Liver (tissue), 9 donors: ENCODE measurements around the gene SLC66A2. TPM values are rescaled to one million over a fixed set of nuclear protein-coding genes. Genes with fewer than 3 reads are reported as not detected.
A peak's percentile ranks its signal among the peaks of the same experiment; 100 is the strongest.

Experiments used
- DNase-seq: peaks from one replicate; pipeline ENCODE4 v3.0.0-alpha.2; 2017; ENCODE audit warnings: low spot score
- H3K27ac ChIP-seq, 2 donors: one replicate each; pipeline ENCODE4 v1.7.0; 2013; ENCODE audit warnings: inconsistent platforms in 2 of 2, low read length in 2 of 2, control low read depth in 1 of 2, low read depth in 1 of 2, mild to moderate bottlenecking in 1 of 2
- H3K27me3 ChIP-seq, 4 donors: one replicate each; pipeline versions ENCODE4 v1.6.1 to v1.7.0; 2013; ENCODE audit warnings: low read length in 3 of 4, inconsistent platforms in 1 of 4, mild to moderate bottlenecking in 1 of 4, moderate library complexity in 1 of 4; ENCODE audit not compliant: control insufficient read depth in 4 of 4, insufficient read depth in 4 of 4
- H3K36me3 ChIP-seq, 4 donors: one replicate each; pipeline versions ENCODE4 v1.6.1 to v1.7.0; 2013; ENCODE audit warnings: low read length in 3 of 4, mild to moderate bottlenecking in 3 of 4, low read depth in 1 of 4, moderate library complexity in 1 of 4; ENCODE audit not compliant: control insufficient read depth in 4 of 4, insufficient read depth in 3 of 4
- H3K4me1 ChIP-seq, 4 donors: one replicate each; pipeline versions ENCODE4 v1.6.1 to v1.7.0; 2013; ENCODE audit warnings: low read length in 3 of 4, mild to moderate bottlenecking in 3 of 4, moderate library complexity in 1 of 4; ENCODE audit not compliant: control insufficient read depth in 4 of 4, insufficient read depth in 4 of 4
- H3K4me3 ChIP-seq, 3 donors: one replicate each; pipeline versions ENCODE4 v1.6.1 to v1.7.0; 2013; ENCODE audit warnings: low read length in 3 of 3, control low read depth in 1 of 3, low read depth in 1 of 3, mild to moderate bottlenecking in 1 of 3
- H3K9ac ChIP-seq, 2 donors: one replicate each; pipeline ENCODE4 v1.7.0; 2013; ENCODE audit warnings: low read length in 2 of 2, mild to moderate bottlenecking in 2 of 2, moderate library complexity in 2 of 2, control low read depth in 1 of 2, low read depth in 1 of 2
- H3K9me3 ChIP-seq, 4 donors: one replicate each; pipeline versions ENCODE4 v1.6.1 to v1.7.0; 2013; ENCODE audit warnings: low read length in 3 of 4; ENCODE audit not compliant: control insufficient read depth in 4 of 4
- ATF3 ChIP-seq: IDR thresholded peaks from 2 replicates; pipeline ENCODE4 v1.6.1; 2016; ENCODE audit warnings: antibody characterized with exemption
- EGR1 ChIP-seq, 2 donors: IDR thresholded peaks; 2 replicates each; pipeline ENCODE4 v1.6.1; 2016 to 2018; ENCODE audit warnings: antibody characterized with exemption in 2 of 2, low read depth in 2 of 2
- FOXA1 ChIP-seq: IDR thresholded peaks from 2 replicates; pipeline ENCODE4 v1.6.1; 2016; ENCODE audit warnings: antibody characterized with exemption
- FOXA2 ChIP-seq: IDR thresholded peaks from 2 replicates; pipeline ENCODE4 v1.6.1; 2016; ENCODE audit warnings: antibody characterized with exemption
- GABPA ChIP-seq, 2 donors: IDR thresholded peaks in 1 of 2; conservative IDR thresholded peaks in 1 of 2; 2 replicates each; pipeline ENCODE4 v1.6.1; 2016; ENCODE audit warnings: antibody characterized with exemption in 2 of 2, mild to moderate bottlenecking in 1 of 2, moderate library complexity in 1 of 2
- HNF4A ChIP-seq, 2 donors: conservative IDR thresholded peaks; 2 replicates each; pipeline ENCODE4 v1.6.1; 2016; ENCODE audit warnings: antibody characterized with exemption in 2 of 2, mild to moderate bottlenecking in 2 of 2
- HNF4G ChIP-seq: IDR thresholded peaks from 2 replicates; pipeline ENCODE4 v1.6.1; 2016; ENCODE audit warnings: antibody characterized with exemption
- JUND ChIP-seq, 2 donors: IDR thresholded peaks; 2 replicates each; pipeline ENCODE4 v1.6.1; 2016; ENCODE audit warnings: antibody characterized with exemption in 2 of 2
- MAX ChIP-seq: IDR thresholded peaks from 2 replicates; pipeline ENCODE4 v1.6.1; 2016; ENCODE audit warnings: antibody characterized with exemption
- NR2F2 ChIP-seq: IDR thresholded peaks from 2 replicates; pipeline ENCODE4 v1.6.1; 2016; ENCODE audit warnings: antibody characterized with exemption
- RAD21 ChIP-seq, 2 donors: IDR thresholded peaks; 2 replicates each; pipeline ENCODE4 v1.6.1; 2016; ENCODE audit warnings: antibody characterized with exemption in 2 of 2, mild to moderate bottlenecking in 2 of 2
- REST ChIP-seq: IDR thresholded peaks from 2 replicates; pipeline ENCODE4 v1.6.1; 2016; ENCODE audit warnings: antibody characterized with exemption, mild to moderate bottlenecking
- RXRA ChIP-seq, 2 donors: IDR thresholded peaks; 2 replicates each; pipeline ENCODE4 v1.6.1; 2017 to 2018; ENCODE audit warnings: antibody characterized with exemption in 2 of 2, mild to moderate bottlenecking in 1 of 2
- SP1 ChIP-seq: IDR thresholded peaks from 2 replicates; pipeline ENCODE4 v1.6.1; 2018; ENCODE audit warnings: antibody characterized with exemption, mild to moderate bottlenecking
- TAF1 ChIP-seq: conservative IDR thresholded peaks from 2 replicates; pipeline ENCODE4 v1.6.1; 2016; ENCODE audit warnings: antibody characterized with exemption, mild to moderate bottlenecking
- YY1 ChIP-seq: IDR thresholded peaks from 2 replicates; pipeline ENCODE4 v1.6.1; 2016; ENCODE audit warnings: antibody characterized with exemption, mild to moderate bottlenecking
- ZBTB33 ChIP-seq: IDR thresholded peaks from 2 replicates; pipeline ENCODE4 v1.6.1; 2016; ENCODE audit warnings: antibody characterized with exemption
- WGBS: extraction: QIAGEN DNeasy Blood & Tissue Kit; methylation state at CpG from one replicate; pipeline ENCODE4 v1.1.7; 2013; 5-methylcytosine and 5-hydroxymethylcytosine counted together
- polyA plus RNA-seq, 2 donors: library from polyadenylated mRNA; stranded (reverse) in 1 of 2; unstranded in 1 of 2; fragments of 200-250 nt in 1 of 2; fragments of >200 nt in 1 of 2; fragmentation: Nextera tagmentation in 1 of 2; extraction: Ambion mirVana in 1 of 2; gene quantifications; one replicate each; pipeline versions ENCODE4 v1.2.1 to v1.2.3, GENCODE V29; 2013 to 2015
- total RNA-seq, 2 donors: library from RNA; depleted of rRNA; stranded (reverse); fragments of >200 nt; gene quantifications; one replicate each; pipeline ENCODE4 v1.2.3, GENCODE V29; 2014
- TF ChIP-seq, protein P1 (sequence below): fragments of 150-350 bp; IDR thresholded peaks from 2 replicates; pipeline ENCODE4 v1.5.1; 2017; ENCODE audit warnings: improper control_type of control experiment, low read depth, low read length; ENCODE audit not compliant: missing input control
- donor health status: healthy.
- donor health status: healthy.
- donor health status: healthy.
- donor health status: healthy.
- donor health status: healthy.

Gene SLC66A2
- total and polyA plus RNA-seq, 4 donors = 47.8 to 107 (median 67.9) TPM

DNA sequence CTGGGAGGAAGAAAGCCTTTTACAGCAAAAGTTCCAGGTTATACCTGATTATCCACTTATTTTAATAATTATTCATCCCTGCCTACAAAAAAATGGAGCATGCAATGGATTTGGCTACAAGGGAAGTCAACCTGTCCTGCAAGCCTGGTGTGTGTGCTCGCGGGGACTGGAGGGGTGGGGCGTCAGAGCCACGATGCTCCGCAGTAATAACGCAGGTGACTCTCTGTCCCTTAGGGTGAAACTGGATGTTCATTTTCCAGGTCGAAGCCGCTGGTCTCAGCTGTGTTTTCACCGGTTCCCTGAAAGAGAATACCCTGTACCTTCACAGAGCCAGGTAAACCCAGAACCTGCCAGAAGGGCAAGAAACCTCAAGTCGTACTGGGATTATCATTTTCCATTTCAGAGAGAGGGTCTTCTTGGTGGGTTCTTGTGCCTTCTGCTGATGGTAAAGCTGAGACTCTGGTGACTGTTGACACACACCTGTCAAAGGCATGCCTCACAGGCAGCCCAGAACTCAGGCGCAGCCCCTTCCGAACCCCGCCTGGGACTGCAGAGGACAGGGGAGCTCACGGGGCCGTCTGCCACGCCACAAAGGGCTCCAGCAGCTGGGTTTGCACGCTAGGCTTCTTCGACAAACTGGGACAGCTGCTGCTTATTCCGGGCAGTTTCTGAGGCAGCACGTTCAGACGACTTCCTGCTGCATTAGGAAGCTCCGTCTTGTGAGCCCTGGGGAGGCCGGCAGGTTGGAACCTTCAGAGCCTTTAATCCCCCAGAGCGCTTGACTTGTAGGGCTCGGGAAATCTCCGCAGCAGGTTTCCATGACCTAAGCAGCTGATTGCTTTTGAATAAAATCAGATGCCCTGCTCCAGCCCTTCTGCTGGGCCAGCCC lies 95.1 kb downstream of the SLC66A2 start:
- Histone ChIP-seq H3K4me1 (no peaks in the 10 kb centered on the region), H3K27me3 (peaks cover 0 to 4% (median 2%) of the 10 kb centered on the region in 4 donors), H3K4me3 (no peak overlapping the region), H3K36me3 (no peaks in the 10 kb centered on the region), H3K9ac (no peak overlapping the region), H3K27ac (no peak overlapping the region), H3K9me3 (peaks cover 0 to 4% (median 0%) of the 10 kb centered on the region in 4 donors)
- DNase-seq = peak; percentile 33
- WGBS = 57% methylated on average over 26 of the region's 26 CpGs
- TF ChIP-seq HNF4G (no peak), JUND (IDR thresholded peaks at IDR 0.05) (no peak), FOXA1 (no peak), REST (no peak), MAX (no peak), GABPA (IDR thresholded peaks at IDR 0.05 in 1 of 2, conservative IDR thresholded peaks at IDR 0.05 in 1 of 2) (no peak), TAF1 (no peak), ZBTB33 (no peak), ATF3 (no peak), FOXA2 (no peak), NR2F2 (no peak), RXRA (IDR thresholded peaks at IDR 0.05) (no peak), SP1 (no peak), RAD21 (IDR thresholded peaks at IDR 0.05) (no peak), EGR1 (IDR thresholded peaks at IDR 0.05; ENCODE audit: low read depth in 2 of 2) (no peak), YY1 (no peak), HNF4A (conservative IDR thresholded peaks at IDR 0.05) (no peak)
- TF ChIP-seq, protein P1, sequence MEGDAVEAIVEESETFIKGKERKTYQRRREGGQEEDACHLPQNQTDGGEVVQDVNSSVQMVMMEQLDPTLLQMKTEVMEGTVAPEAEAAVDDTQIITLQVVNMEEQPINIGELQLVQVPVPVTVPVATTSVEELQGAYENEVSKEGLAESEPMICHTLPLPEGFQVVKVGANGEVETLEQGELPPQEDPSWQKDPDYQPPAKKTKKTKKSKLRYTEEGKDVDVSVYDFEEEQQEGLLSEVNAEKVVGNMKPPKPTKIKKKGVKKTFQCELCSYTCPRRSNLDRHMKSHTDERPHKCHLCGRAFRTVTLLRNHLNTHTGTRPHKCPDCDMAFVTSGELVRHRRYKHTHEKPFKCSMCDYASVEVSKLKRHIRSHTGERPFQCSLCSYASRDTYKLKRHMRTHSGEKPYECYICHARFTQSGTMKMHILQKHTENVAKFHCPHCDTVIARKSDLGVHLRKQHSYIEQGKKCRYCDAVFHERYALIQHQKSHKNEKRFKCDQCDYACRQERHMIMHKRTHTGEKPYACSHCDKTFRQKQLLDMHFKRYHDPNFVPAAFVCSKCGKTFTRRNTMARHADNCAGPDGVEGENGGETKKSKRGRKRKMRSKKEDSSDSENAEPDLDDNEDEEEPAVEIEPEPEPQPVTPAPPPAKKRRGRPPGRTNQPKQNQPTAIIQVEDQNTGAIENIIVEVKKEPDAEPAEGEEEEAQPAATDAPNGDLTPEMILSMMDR = no peak
